ENCODE results near the gene NRM.

GRCh38 chr6:30651143-30651542 lies 39.6 kb downstream of the NRM start:
- TF ChIP-seq GATA2 (IDR thresholded peaks at IDR 0.05; ENCODE audit: low read depth, low read length) = no peak
- no peak for TF ChIP-seq GATA3 (IDR thresholded peaks at IDR 0.05; ENCODE audit: low read depth, low read length)
